H1 (cell line): Measurements from ENCODE around the gene ADSS1.

Experiments used
- ATF2 ChIP-seq: IDR thresholded peaks from 2 replicates; pipeline ENCODE4 v1.6.1; 2012; ENCODE audit warnings: low read length, inconsistent platforms
- BRCA1 ChIP-seq: IDR thresholded peaks from 2 replicates; pipeline ENCODE4 v1.6.1; 2012; ENCODE audit warnings: low read depth, low read length, improper control_type of control experiment
- CTCF ChIP-seq, 3 experiments: IDR thresholded peaks; 1 replicate in 2 of 3; 2 replicates in 1 of 3; pipeline versions ENCODE4 v1.5.1 to v1.6.1; 2011; ENCODE audit warnings: low read length in 3 of 3, mild to moderate bottlenecking in 3 of 3, inconsistent platforms in 2 of 3, low read depth in 1 of 3, moderate library complexity in 1 of 3; ENCODE audit not compliant: insufficient read depth in 1 of 3; ENCODE audit errors: control extremely low read depth in 1 of 3
- EZH2 ChIP-seq: fragments of 200-600 bp; sonication (generic); IDR thresholded peaks from 2 replicates; pipeline ENCODE4 v1.7.1; 2012; ENCODE audit warnings: low read depth, mild to moderate bottlenecking, moderate library complexity, low read length, inconsistent platforms; ENCODE audit not compliant: severe bottlenecking
- HDAC2 ChIP-seq, 2 experiments: fragments of 300-600 bp in 1 of 2; sonication (generic) in 1 of 2; IDR thresholded peaks; 2 replicates each; pipeline ENCODE4 v1.6.1; 2011 to 2012; ENCODE audit warnings: low read depth in 2 of 2, low read length in 2 of 2, mild to moderate bottlenecking in 2 of 2, moderate library complexity in 2 of 2, borderline replicate concordance in 1 of 2, inconsistent platforms in 1 of 2
- JUN ChIP-seq: IDR thresholded peaks from 2 replicates; pipeline ENCODE4 v1.6.1; 2011; ENCODE audit warnings: low read depth, mild to moderate bottlenecking, improper control_type of control experiment, low read length
- NANOG ChIP-seq: IDR thresholded peaks from 2 replicates; pipeline ENCODE4 v1.6.1; 2011; ENCODE audit warnings: low read length, low read depth, mild to moderate bottlenecking, inconsistent platforms; ENCODE audit not compliant: insufficient read depth, poor library complexity, severe bottlenecking
- POLR2A ChIP-seq, 2 experiments: IDR thresholded peaks; 1 replicate in 1 of 2; 2 replicates in 1 of 2; pipeline ENCODE4 v1.6.1; 2011; ENCODE audit warnings: low read depth in 2 of 2, low read length in 2 of 2, mild to moderate bottlenecking in 2 of 2; ENCODE audit errors: control extremely low read depth in 1 of 2
- TAF1 ChIP-seq: IDR thresholded peaks from 2 replicates; pipeline ENCODE4 v1.6.1; 2011; ENCODE audit warnings: mild to moderate bottlenecking, low read depth, low read length
- TF ChIP-seq, protein P1 (sequence below): IDR thresholded peaks from 2 replicates; pipeline ENCODE4 v1.6.1; 2012; ENCODE audit warnings: inconsistent platforms
- TF ChIP-seq, protein P2 (sequence below): IDR thresholded peaks from 2 replicates; pipeline ENCODE4 v1.6.1; 2012; ENCODE audit warnings: inconsistent platforms

DNA sequence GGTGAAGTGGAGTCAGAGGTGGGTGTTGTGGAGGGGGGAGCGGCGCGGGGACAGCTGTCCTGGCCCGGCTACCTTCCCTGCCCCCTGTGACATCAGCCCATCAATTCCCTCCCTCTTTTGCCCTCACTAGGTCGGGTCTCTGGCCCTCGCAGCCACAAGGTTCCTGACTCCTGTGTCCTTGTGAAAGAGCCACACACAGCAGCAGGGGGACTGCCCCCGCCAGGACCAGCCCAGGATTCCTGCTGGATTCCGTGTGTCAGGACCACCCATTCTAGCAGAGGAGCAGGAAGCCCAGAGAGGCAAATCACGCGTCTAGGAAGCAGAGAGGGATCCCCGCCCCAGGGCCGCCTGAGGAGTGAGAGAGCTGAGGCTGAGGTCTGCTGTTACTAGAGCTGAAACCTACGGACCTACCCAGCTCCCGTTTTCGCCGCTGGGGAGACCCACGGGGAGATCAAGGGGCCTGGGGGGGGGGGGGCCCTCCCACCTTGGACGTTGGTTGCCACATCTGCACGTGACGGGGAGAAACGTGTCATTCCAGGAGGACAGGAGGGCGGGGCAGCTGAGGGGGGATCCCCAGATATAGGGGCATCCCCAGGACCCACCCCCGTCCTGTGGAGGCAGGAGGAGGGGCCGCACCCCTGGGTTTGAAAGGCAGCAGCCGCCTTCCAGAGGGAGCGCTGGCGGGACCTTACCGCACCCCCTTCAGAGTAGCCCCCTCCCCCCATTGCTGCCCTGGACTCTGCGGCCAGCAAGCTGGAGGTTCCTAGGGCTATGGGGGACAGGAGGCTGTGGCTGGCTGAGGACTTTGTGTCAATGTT lies 47.1 kb upstream of the ADSS1 start:
- TF ChIP-seq CTCF (IDR thresholded peaks at IDR 0.05; ENCODE audit: control extremely low read depth in 1 of 3, insufficient read depth in 1 of 3, low read depth in 1 of 3, low read length in 3 of 3) (no peak), TAF1 (0 out of 2 replicates have a peak, but pooled peaks have one; percentile 17), ATF2 (no peak), HDAC2 (IDR thresholded peaks at IDR 0.05; ENCODE audit: borderline replicate concordance in 1 of 2, low read depth in 2 of 2, low read length in 2 of 2) (no peak), POLR2A (IDR thresholded peaks at IDR 0.05; ENCODE audit: control extremely low read depth in 1 of 2, low read depth in 2 of 2, low read length in 2 of 2) (no peak; a peak in 1 of 3 replicates), BRCA1 (no peak), EZH2 (no peak), NANOG (no peak), JUN (no peak)
- TF ChIP-seq, protein P1, sequence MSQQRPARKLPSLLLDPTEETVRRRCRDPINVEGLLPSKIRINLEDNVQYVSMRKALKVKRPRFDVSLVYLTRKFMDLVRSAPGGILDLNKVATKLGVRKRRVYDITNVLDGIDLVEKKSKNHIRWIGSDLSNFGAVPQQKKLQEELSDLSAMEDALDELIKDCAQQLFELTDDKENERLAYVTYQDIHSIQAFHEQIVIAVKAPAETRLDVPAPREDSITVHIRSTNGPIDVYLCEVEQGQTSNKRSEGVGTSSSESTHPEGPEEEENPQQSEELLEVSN, result no peak
- TF ChIP-seq, protein P2, sequence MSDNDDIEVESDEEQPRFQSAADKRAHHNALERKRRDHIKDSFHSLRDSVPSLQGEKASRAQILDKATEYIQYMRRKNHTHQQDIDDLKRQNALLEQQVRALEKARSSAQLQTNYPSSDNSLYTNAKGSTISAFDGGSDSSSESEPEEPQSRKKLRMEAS, result no peak
